Measurements from ENCODE around the gene RTRAF. TPM values are rescaled to one million over a fixed set of nuclear protein-coding genes. Genes with fewer than 3 reads are reported as not detected.

RTRAF gene
- total RNA-seq, 1 experiment from 2014 or later: 285 TPM

GRCh38 chr14:52046376-52046917, 57.1 kb downstream of the RTRAF start:
- no peak for TF ChIP-seq CTCF (IDR thresholded peaks at IDR 0.05; ENCODE audit: unreplicated experiment)
- POLR2A ChIA-PET: no interaction called here
- H3K9me3 Mint-ChIP-seq (ENCODE audit: unreplicated experiment): no peaks in the 10 kb centered on the region
- CTCF ChIA-PET: interaction anchor here (0.6 to 0.8 kb wide), 2 partner anchors 51 to 1466 kb away, joined by 3 to 5 read pairs; no protein-coding TSS in a partner anchor
- H3K4me1 Mint-ChIP-seq (ENCODE audit: insufficient read depth, unreplicated experiment): peaks cover 14% of the 10 kb centered on the region
- H3K36me3 Mint-ChIP-seq (ENCODE audit: insufficient read depth, unreplicated experiment): no peaks in the 10 kb centered on the region
- H3K4me3 Mint-ChIP-seq (ENCODE audit: unreplicated experiment): no peak overlapping the region
- DNase-seq (ENCODE audit: unreplicated experiment): no peak
- no TSS peak for BruUV-seq (replicated peaks)
- intact Hi-C loops (cut with micrococcal nuclease): no loop called here
- no peak overlapping the region for H3K27ac Mint-ChIP-seq (ENCODE audit: low read depth, unreplicated experiment)
- H3K27me3 Mint-ChIP-seq (ENCODE audit: insufficient read depth, unreplicated experiment): no peaks in the 10 kb centered on the region

GRCh38 chr14:52048116-52048515, 58.8 kb downstream of the RTRAF start:
- peaks cover 14% of the 10 kb centered on the region for H3K4me1 Mint-ChIP-seq (ENCODE audit: insufficient read depth, unreplicated experiment)
- ChIA-PET CTCF (interaction anchor here (0.6 to 1.2 kb wide), 4 partner anchors 14 to 26 kb away, joined by 3 to 4 read pairs (median 4); no protein-coding TSS in a partner anchor), POLR2A (interaction anchor here (1.1 kb wide), 1 partner anchor 23 kb away, joined by 4 read pairs; no protein-coding TSS in a partner anchor)
- H3K27me3 Mint-ChIP-seq (ENCODE audit: insufficient read depth, unreplicated experiment): no peaks in the 10 kb centered on the region
- BruUV-seq (replicated peaks): no TSS peak
- intact Hi-C loops (cut with micrococcal nuclease): no loop called here
- H3K9me3 Mint-ChIP-seq (ENCODE audit: unreplicated experiment): no peaks in the 10 kb centered on the region
- no peak for TF ChIP-seq CTCF (IDR thresholded peaks at IDR 0.05; ENCODE audit: unreplicated experiment)
- H3K4me3 Mint-ChIP-seq (ENCODE audit: unreplicated experiment): no peak overlapping the region
- DNase-seq (ENCODE audit: unreplicated experiment): no peak
- H3K27ac Mint-ChIP-seq (ENCODE audit: low read depth, unreplicated experiment): peak overlapping the region; percentile 7
- no peaks in the 10 kb centered on the region for H3K36me3 Mint-ChIP-seq (ENCODE audit: insufficient read depth, unreplicated experiment)

- intact Hi-C loops (cut with micrococcal nuclease): no loop called here
- no peak for TF ChIP-seq CTCF (IDR thresholded peaks at IDR 0.05; ENCODE audit: unreplicated experiment)
- Mint-ChIP-seq H3K27me3 (ENCODE audit: insufficient read depth, unreplicated experiment) (no peaks in the 10 kb centered on the region), H3K27ac (ENCODE audit: low read depth, unreplicated experiment) (peak overlapping the region; percentile 7), H3K9me3 (ENCODE audit: unreplicated experiment) (no peaks in the 10 kb centered on the region), H3K36me3 (ENCODE audit: insufficient read depth, unreplicated experiment) (no peaks in the 10 kb centered on the region), H3K4me1 (ENCODE audit: insufficient read depth, unreplicated experiment) (peaks cover 14% of the 10 kb centered on the region), H3K4me3 (ENCODE audit: unreplicated experiment) (no peak overlapping the region)
- CTCF ChIA-PET: interaction anchor here (0.6 kb wide), 1 partner anchor 23 kb away, joined by 3 read pairs; no protein-coding TSS in a partner anchor
- BruUV-seq (replicated peaks): no TSS peak
- peak; percentile 57 for DNase-seq (ENCODE audit: unreplicated experiment)
- POLR2A ChIA-PET: interaction anchor here (1.1 kb wide), 1 partner anchor 22 kb away, joined by 4 read pairs; no protein-coding TSS in a partner anchor
These were observed 59.4 kb downstream of the RTRAF start for GRCh38 chr14:52048641-52049204.

GRCh38 chr14:52049271-52049670, 59.9 kb downstream of the RTRAF start:
- ChIA-PET POLR2A (no interaction called here), CTCF (no interaction called here)
- H3K4me1 Mint-ChIP-seq (ENCODE audit: insufficient read depth, unreplicated experiment): peaks cover 14% of the 10 kb centered on the region
- H3K27me3 Mint-ChIP-seq (ENCODE audit: insufficient read depth, unreplicated experiment): no peaks in the 10 kb centered on the region
- H3K27ac Mint-ChIP-seq (ENCODE audit: low read depth, unreplicated experiment): no peak overlapping the region
- DNase-seq (ENCODE audit: unreplicated experiment): no peak
- intact Hi-C loops (cut with micrococcal nuclease): no loop called here
- no TSS peak for BruUV-seq (replicated peaks)
- H3K9me3 Mint-ChIP-seq (ENCODE audit: unreplicated experiment): no peaks in the 10 kb centered on the region
- H3K4me3 Mint-ChIP-seq (ENCODE audit: unreplicated experiment): no peak overlapping the region
- no peaks in the 10 kb centered on the region for H3K36me3 Mint-ChIP-seq (ENCODE audit: insufficient read depth, unreplicated experiment)
- TF ChIP-seq CTCF (IDR thresholded peaks at IDR 0.05; ENCODE audit: unreplicated experiment): no peak
